IMR-90 (cell line): ENCODE data around the gene PSMC6. TPM values are rescaled to one million over a fixed set of nuclear protein-coding genes. Genes with fewer than 3 reads are reported as not detected.

Experiments used
- ATAC-seq: fragments of 200-7000 bp; cut with Tn5 transposase; 2 replicates; pipeline ENCODE4 v1.9.1; 2020; ENCODE audit warnings: low read depth, mild to moderate bottlenecking, moderate library complexity
- BruUV-seq: library from RNA; stranded (reverse); fragments of 400-500 nt; replicated peaks from 2 replicates; lab custom pipeline; 2021; lab: Mats Ljungman, UMichigan
- CTCF ChIA-PET: fragments of 300-600 bp; formaldehyde crosslinking; extraction: SDS; loops from one replicate; lab custom pipeline; 2021; ENCODE audit warnings: antibody characterized with exemption; lab: Yijun Ruan, JAX
- POLR2A ChIA-PET: fragments of 300-600 bp; sonication (Branson Sonifier 250); formaldehyde crosslinking; loops from one replicate; lab custom pipeline; 2022; ENCODE audit warnings: antibody characterized with exemption; ENCODE audit not compliant: unreplicated experiment; lab: Charles Lee
- DNase-seq: peaks from one replicate; pipeline ENCODE4 v3.0.0; 2013
- H2AFZ ChIP-seq: replicated peaks from 2 replicates; pipeline ENCODE3; 2013; ENCODE audit warnings: low read length, mild to moderate bottlenecking; ENCODE audit not compliant: poor library complexity
- H2AK5ac ChIP-seq: 2 replicates; pipeline ENCODE4 v1.6.1; 2013; ENCODE audit warnings: low read depth, low read length, inconsistent platforms
- H2AK9ac ChIP-seq: replicated peaks from 2 replicates; pipeline ENCODE3; 2013; ENCODE audit warnings: mild to moderate bottlenecking, low read depth, low read length, moderate library complexity; ENCODE audit not compliant: poor library complexity
- H2BK120ac ChIP-seq: 2 replicates; pipeline ENCODE4 v1.6.1; 2013; ENCODE audit warnings: low read depth, low read length, inconsistent platforms
- H2BK15ac ChIP-seq: 3 replicates; pipeline ENCODE4 v1.6.1; 2013; ENCODE audit warnings: low read depth, low read length, inconsistent platforms
- H2BK20ac ChIP-seq: 2 replicates; pipeline ENCODE4 v1.6.1; 2013; ENCODE audit warnings: low read depth, mild to moderate bottlenecking, inconsistent platforms, low read length, moderate library complexity
- H2BK5ac ChIP-seq: 2 replicates; pipeline ENCODE4 v1.6.1; 2013; ENCODE audit warnings: mild to moderate bottlenecking, low read depth, low read length, inconsistent platforms; ENCODE audit not compliant: poor library complexity, severe bottlenecking
- H3K14ac ChIP-seq: replicated peaks from 2 replicates; pipeline ENCODE4 v1.6.1; 2013; ENCODE audit warnings: low read depth, low read length, inconsistent platforms
- H3K18ac ChIP-seq: 2 replicates; pipeline ENCODE4 v1.6.1; 2013; ENCODE audit warnings: low read depth, low read length, control low read depth
- H3K23ac ChIP-seq: 2 replicates; pipeline ENCODE4 v1.6.1; 2013; ENCODE audit warnings: low read depth, low read length, inconsistent platforms
- H3K27ac ChIP-seq: 2 replicates; pipeline ENCODE4 v1.5.1; 2013; ENCODE audit warnings: mild to moderate bottlenecking, control low read depth, low read length; ENCODE audit not compliant: insufficient read depth
- H3K27me3 ChIP-seq: 2 replicates; pipeline ENCODE4 v1.6.1; 2013; ENCODE audit warnings: low read length; ENCODE audit not compliant: control insufficient read depth, insufficient read depth
- H3K36me3 ChIP-seq: 2 replicates; pipeline ENCODE4 v1.6.1; 2013; ENCODE audit warnings: low read length, mixed read lengths; ENCODE audit not compliant: control insufficient read depth, insufficient read depth
- H3K4ac ChIP-seq: 2 replicates; pipeline ENCODE4 v1.6.1; 2013; ENCODE audit warnings: low read depth, low read length, inconsistent platforms
- H3K4me1 ChIP-seq: 2 replicates; pipeline ENCODE4 v1.6.1; 2013; ENCODE audit warnings: low read length, mixed read lengths; ENCODE audit not compliant: control insufficient read depth, insufficient read depth
- H3K4me2 ChIP-seq: 2 replicates; pipeline ENCODE4 v1.6.1; 2013; ENCODE audit warnings: low read depth, mild to moderate bottlenecking, control low read depth, low read length, moderate library complexity
- H3K4me3 ChIP-seq: 2 replicates; pipeline ENCODE4 v1.5.1; 2013; ENCODE audit warnings: low read depth, mild to moderate bottlenecking, control low read depth, low read length, moderate library complexity; ENCODE audit not compliant: insufficient read depth
- H3K56ac ChIP-seq: 2 replicates; pipeline ENCODE4 v1.6.1; 2013; ENCODE audit warnings: low read length, inconsistent platforms; ENCODE audit not compliant: insufficient read depth; ENCODE audit errors: extremely low read depth
- H3K79me1 ChIP-seq, 2 experiments: 2 replicates each; pipeline ENCODE4 v1.6.1; 2013; ENCODE audit warnings: low read length in 2 of 2, inconsistent platforms in 1 of 2, low read depth in 1 of 2
- H3K9ac ChIP-seq: 2 replicates; pipeline ENCODE4 v1.6.1; 2013; ENCODE audit warnings: low read depth, low read length, control low read depth
- H3K9me1 ChIP-seq: 2 replicates; pipeline ENCODE4 v1.6.1; 2013; ENCODE audit warnings: low read length, inconsistent platforms; ENCODE audit not compliant: insufficient read depth
- H3K9me3 ChIP-seq: 2 replicates; pipeline ENCODE4 v1.6.1; 2013; ENCODE audit warnings: low read length; ENCODE audit not compliant: control insufficient read depth, insufficient read depth
- H4K20me1 ChIP-seq: 2 replicates; pipeline ENCODE4 v1.6.1; 2013; ENCODE audit warnings: low read length, inconsistent platforms; ENCODE audit not compliant: insufficient read depth
- H4K5ac ChIP-seq: 2 replicates; pipeline ENCODE4 v1.6.1; 2013; ENCODE audit warnings: mild to moderate bottlenecking, low read depth, low read length, control low read depth
- H4K8ac ChIP-seq, 2 experiments: 2 replicates each; pipeline ENCODE4 v1.6.1; 2013; ENCODE audit warnings: low read depth in 2 of 2, low read length in 2 of 2, control low read depth in 1 of 2, inconsistent platforms in 1 of 2
- H4K91ac ChIP-seq: 2 replicates; pipeline ENCODE4 v1.6.1; 2013; ENCODE audit warnings: low read depth, low read length, inconsistent platforms; ENCODE audit not compliant: insufficient read depth
- BHLHE40 ChIP-seq: fragments of 150-350 bp; IDR thresholded peaks from 2 replicates; pipeline ENCODE4 v1.6.1; 2016; ENCODE audit warnings: mild to moderate bottlenecking, low read depth, low read length
- CEBPB ChIP-seq: IDR thresholded peaks from 2 replicates; pipeline ENCODE4 v1.6.1; 2012; ENCODE audit warnings: low read depth, low read length, improper control_type of control experiment
- CHD1 ChIP-seq: IDR thresholded peaks from 2 replicates; pipeline ENCODE4 v1.6.1; 2012; ENCODE audit warnings: low read depth, low read length, improper control_type of control experiment
- FOS ChIP-seq: fragments of 150-350 bp; IDR thresholded peaks from 2 replicates; pipeline ENCODE4 v1.6.1; 2016; ENCODE audit warnings: low read depth, low read length
- MAFK ChIP-seq: IDR thresholded peaks from 2 replicates; pipeline ENCODE4 v1.6.1; 2012; ENCODE audit warnings: low read depth, low read length, improper control_type of control experiment
- MAZ ChIP-seq: IDR thresholded peaks from 2 replicates; pipeline ENCODE4 v1.6.1; 2012; ENCODE audit warnings: low read depth, mild to moderate bottlenecking, low read length, improper control_type of control experiment, moderate library complexity, borderline replicate concordance
- NFE2L2 ChIP-seq: fragments of 150-350 bp; IDR thresholded peaks from 2 replicates; pipeline ENCODE4 v1.6.1; 2016; ENCODE audit warnings: low read depth, mild to moderate bottlenecking, low read length
- POLR2A ChIP-seq: IDR thresholded peaks from 2 replicates; pipeline ENCODE4 v1.6.1; 2012; ENCODE audit warnings: mild to moderate bottlenecking, low read depth, low read length
- RAD21 ChIP-seq: IDR thresholded peaks from 2 replicates; pipeline ENCODE4 v1.6.1; 2012; ENCODE audit warnings: low read length, improper control_type of control experiment
- RCOR1 ChIP-seq: IDR thresholded peaks from 2 replicates; pipeline ENCODE4 v1.6.1; 2012; ENCODE audit warnings: mild to moderate bottlenecking, low read length, improper control_type of control experiment; ENCODE audit not compliant: insufficient replicate concordance
- RFX5 ChIP-seq: IDR thresholded peaks from 2 replicates; pipeline ENCODE4 v1.8.0; 2012; ENCODE audit warnings: low read depth, mild to moderate bottlenecking, low read length, moderate library complexity
- SMC3 ChIP-seq: fragments of 150-350 bp; IDR thresholded peaks from 2 replicates; pipeline ENCODE4 v1.6.1; 2016; ENCODE audit warnings: low read depth, mild to moderate bottlenecking, antibody characterized with exemption, low read length, moderate library complexity
- WGBS, 2 experiments: methylation state at CpG; one replicate each; pipeline versions ENCODE4 v1.1.5 to v1.1.7; 2013; ENCODE audit warnings: missing lambda C conversion rate in 2 of 2; ENCODE audit not compliant: insufficient read length in 1 of 2; ENCODE audit errors: extremely low coverage in 2 of 2; 5-methylcytosine and 5-hydroxymethylcytosine counted together
- dilution Hi-C: fragments of 300-500 bp; cut with HindIII; formaldehyde crosslinking; loops from one replicate; pipeline ENCODE4 v1.14.3; 2018; ENCODE audit warnings: low sequenced_read_pairs; ENCODE audit not compliant: unreplicated experiment
- in situ Hi-C: fragments of 300-500 bp; cut with MboI; formaldehyde crosslinking; loops from 3 replicates; pipeline ENCODE4 v1.14.3; 2019; ENCODE audit warnings: low sequenced_read_pairs, inconsistent platforms, mixed read lengths
- intact Hi-C: fragments of 100-400 bp; cut with micrococcal nuclease; formaldehyde crosslinking; loops from 2 replicates; pipeline ENCODE4 v1.10.0; 2022
- polyA plus RNA-seq, 3 experiments: library from polyadenylated mRNA; depleted of rRNA; stranded (reverse); fragments of >200 nt; gene quantifications; 2 replicates each; pipeline ENCODE4 v1.2.3, GENCODE V29; 2012; ENCODE audit warnings: low replicate concordance in 1 of 3
- total RNA-seq: library from RNA; depleted of rRNA; stranded (reverse); fragments of >200 nt; gene quantifications from 2 replicates; pipeline ENCODE4 v1.2.3, GENCODE V29; 2012
- TF ChIP-seq, protein P1 (sequence below): conservative IDR thresholded peaks from 2 replicates; pipeline ENCODE4 v1.5.1; 2012; ENCODE audit warnings: mild to moderate bottlenecking, low read depth, low read length, improper control_type of control experiment

The PSMC6 gene
- total and polyA plus RNA-seq, 2 of the 4 experiments (the other 2 are of a cell fraction), result 62.9 to 85.4 TPM

DNA sequence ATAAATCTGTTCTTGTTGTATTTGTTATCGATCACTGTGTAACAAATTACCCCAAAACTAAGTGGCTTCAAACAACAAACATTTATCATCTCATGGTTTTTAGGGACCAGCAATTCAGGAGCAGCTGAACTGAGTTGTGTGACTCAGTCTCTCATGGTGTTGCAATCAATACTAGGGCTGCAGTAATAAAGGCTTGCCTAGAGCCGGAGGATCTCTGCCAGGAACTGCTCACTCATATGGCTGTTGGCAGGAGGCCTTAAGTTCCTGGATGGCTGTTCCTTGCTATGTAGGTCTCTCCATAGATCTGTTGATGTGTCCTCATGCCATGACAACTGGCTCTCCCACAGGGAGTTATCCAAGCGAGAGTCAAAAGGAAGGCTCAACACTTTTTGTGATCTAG, 3.8 kb upstream of the PSMC6 start:
- Histone ChIP-seq H4K8ac (peak overlapping the region in 1 of 2 experiments; percentile 22; a peak in 1 of 4 replicates), H2BK5ac (peak overlapping the region; percentile 59), H3K4me1 (peaks cover 2% of the 10 kb centered on the region), H3K27me3 (no peaks in the 10 kb centered on the region), H3K23ac (no peak overlapping the region), H3K4me2 (peak overlapping the region; percentile 34; the same call in 1 of the 2 replicates), H2AK5ac (peak overlapping the region; percentile 68; the same call in 1 of the 2 replicates), H3K18ac (no peak overlapping the region), H3K36me3 (no peaks in the 10 kb centered on the region), H3K27ac (no peak overlapping the region), H2AK9ac (no peak overlapping the region), H4K5ac (no peak overlapping the region), H2BK20ac (0 out of 2 replicates have a peak overlapping the region, but pooled peaks have one; percentile 5), H4K91ac (no peak overlapping the region), H2AFZ (peak overlapping the region; percentile 65), H3K9me1 (peaks cover 2% of the 10 kb centered on the region; the same call in 1 of the 2 replicates), H3K9me3 (no peaks in the 10 kb centered on the region), H3K79me1 (peaks cover 0 to 10% of the 10 kb centered on the region in 2 experiments; a peak in 1 of 4 replicates), H3K4ac (no peak overlapping the region), H3K9ac (no peak overlapping the region), H2BK15ac (no peak overlapping the region; the same call in 2 of the 3 replicates), H3K14ac (no peak overlapping the region), H4K20me1 (peaks cover 11% of the 10 kb centered on the region; the same call in 1 of the 2 replicates), H2BK120ac (no peak overlapping the region), H3K4me3 (no peak overlapping the region), H3K56ac (no peak overlapping the region)
- CTCF ChIA-PET, result no interaction called here
- peak; percentile 43 for ATAC-seq
- intact Hi-C loops, result no loop called here
- no TSS peak for BruUV-seq
- dilution Hi-C loops, result no loop called here
- DNase-seq, result peak; percentile 98
- WGBS, 2 experiments, result 0% methylated on average over 1 of the region's 3 CpGs; no CpG with 5 or more reads in 1 of the 2 experiments
- in situ Hi-C loops, result loop anchor here (25.0 kb wide), 1 partner anchor 691 kb away; no protein-coding TSS in a partner anchor
- no peak for TF ChIP-seq POLR2A
- no peak for TF ChIP-seq RFX5
- no peak for TF ChIP-seq MAFK
- TF ChIP-seq CEBPB, result peak; percentile 99
- TF ChIP-seq CHD1, result no peak
- TF ChIP-seq, protein P1, sequence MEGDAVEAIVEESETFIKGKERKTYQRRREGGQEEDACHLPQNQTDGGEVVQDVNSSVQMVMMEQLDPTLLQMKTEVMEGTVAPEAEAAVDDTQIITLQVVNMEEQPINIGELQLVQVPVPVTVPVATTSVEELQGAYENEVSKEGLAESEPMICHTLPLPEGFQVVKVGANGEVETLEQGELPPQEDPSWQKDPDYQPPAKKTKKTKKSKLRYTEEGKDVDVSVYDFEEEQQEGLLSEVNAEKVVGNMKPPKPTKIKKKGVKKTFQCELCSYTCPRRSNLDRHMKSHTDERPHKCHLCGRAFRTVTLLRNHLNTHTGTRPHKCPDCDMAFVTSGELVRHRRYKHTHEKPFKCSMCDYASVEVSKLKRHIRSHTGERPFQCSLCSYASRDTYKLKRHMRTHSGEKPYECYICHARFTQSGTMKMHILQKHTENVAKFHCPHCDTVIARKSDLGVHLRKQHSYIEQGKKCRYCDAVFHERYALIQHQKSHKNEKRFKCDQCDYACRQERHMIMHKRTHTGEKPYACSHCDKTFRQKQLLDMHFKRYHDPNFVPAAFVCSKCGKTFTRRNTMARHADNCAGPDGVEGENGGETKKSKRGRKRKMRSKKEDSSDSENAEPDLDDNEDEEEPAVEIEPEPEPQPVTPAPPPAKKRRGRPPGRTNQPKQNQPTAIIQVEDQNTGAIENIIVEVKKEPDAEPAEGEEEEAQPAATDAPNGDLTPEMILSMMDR, result no peak
- 0 out of 2 replicates have a peak, but pooled peaks have one; percentile 17 for TF ChIP-seq MAZ
- no peak for TF ChIP-seq BHLHE40
- TF ChIP-seq RAD21, result no peak
- TF ChIP-seq NFE2L2, result no peak
- TF ChIP-seq SMC3, result no peak
- no peak for TF ChIP-seq RCOR1
- TF ChIP-seq FOS, result peak; percentile 72
- POLR2A ChIA-PET, result no interaction called here
